ENCODE measurements around the gene KRT27. TPM values are rescaled to one million over a fixed set of nuclear protein-coding genes. Genes with fewer than 3 reads are reported as not detected.

Gene KRT27
- total and polyA plus RNA-seq, 10 of the 15 experiments (the other 5 are each of a cell fraction or from before 2014, with no cell fraction given), result not detected

GRCh38 chr17:40820228-40820838 lies 38.0 kb upstream of the KRT27 start (continued):
- TF ChIP-seq MTA3 (IDR thresholded peaks at IDR 0.05; ENCODE audit: borderline replicate concordance, low read length) (no peak), SMAD1 (IDR thresholded peaks at IDR 0.05; ENCODE audit: low read depth, partially characterized antibody) (no peak), CREM (IDR thresholded peaks at IDR 0.05; ENCODE audit: low read depth) (peak; percentile 37; the same call in 1 of the 2 replicates)

DNA sequence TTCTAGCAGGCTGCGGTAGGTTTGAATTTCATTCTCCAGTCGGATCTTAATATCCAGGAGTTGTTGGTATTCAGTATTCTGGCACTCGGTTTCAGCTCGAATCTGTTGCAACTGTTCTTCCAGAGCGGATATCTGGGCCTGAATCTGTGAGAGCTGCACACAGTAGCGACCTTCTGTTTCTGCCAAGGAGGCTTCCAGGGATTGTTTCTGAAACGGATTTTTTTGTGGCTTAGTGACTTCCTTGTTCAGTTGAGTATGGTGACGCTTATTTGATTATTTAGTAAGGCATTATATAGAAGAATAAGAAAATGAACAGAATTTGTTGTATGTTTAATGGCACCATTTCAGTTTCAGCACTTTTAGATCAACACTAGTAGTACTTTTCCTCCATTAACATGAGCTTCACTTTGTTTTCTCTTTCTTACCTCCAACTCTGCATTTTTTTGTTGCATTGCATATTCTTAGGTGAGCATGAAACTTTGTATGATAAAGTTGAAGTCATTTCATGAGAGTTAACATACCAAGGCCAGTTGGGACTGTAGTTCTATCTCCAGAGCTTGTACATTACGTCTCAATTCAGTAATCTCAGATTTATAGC lies 37.3 kb upstream of the KRT27 start:
- ChIA-PET CTCF (interaction anchor here (1.0 to 3.5 kb wide), 6 partner anchors 92 to 848 kb away, joined by 3 to 14 read pairs (median 6); no protein-coding TSS in a partner anchor), SMC1A (ENCODE audit: uncharacterized antibody, unreplicated experiment) (interaction anchor here (0.9 to 2.2 kb wide), 5 partner anchors 10 to 259 kb away, joined by 3 to 8 read pairs (median 3); no protein-coding TSS in a partner anchor), RAD21 (ENCODE audit: unreplicated experiment) (interaction anchor here (1.0 to 2.0 kb wide), 8 partner anchors 16 to 287 kb away, joined by 3 to 9 read pairs (median 5); no protein-coding TSS in a partner anchor), POLR2A (interaction anchor here (0.6 to 1.1 kb wide), 6 partner anchors 173 to 833 kb away, joined by 3 to 5 read pairs (median 4); partner anchors contain the start of gene TOP2A)
- in situ Hi-C loops (cut with MboI), result no loop called here
- intact Hi-C loops (cut with micrococcal nuclease; ENCODE audit: unreplicated experiment), result no loop called here
- BruUV-seq (replicated peaks), result no TSS peak
- FAIRE-seq (no peak), DNase-seq (ENCODE audit: low read depth, low spot score) (no peak), ATAC-seq (no peak)
- 0 out of 2 replicates have a peak, but pooled peaks have one; percentile 4 for TF ChIP-seq FOXM1 (IDR thresholded peaks at IDR 0.05; ENCODE audit: low read depth, low read length)
- TF ChIP-seq, protein P1, sequence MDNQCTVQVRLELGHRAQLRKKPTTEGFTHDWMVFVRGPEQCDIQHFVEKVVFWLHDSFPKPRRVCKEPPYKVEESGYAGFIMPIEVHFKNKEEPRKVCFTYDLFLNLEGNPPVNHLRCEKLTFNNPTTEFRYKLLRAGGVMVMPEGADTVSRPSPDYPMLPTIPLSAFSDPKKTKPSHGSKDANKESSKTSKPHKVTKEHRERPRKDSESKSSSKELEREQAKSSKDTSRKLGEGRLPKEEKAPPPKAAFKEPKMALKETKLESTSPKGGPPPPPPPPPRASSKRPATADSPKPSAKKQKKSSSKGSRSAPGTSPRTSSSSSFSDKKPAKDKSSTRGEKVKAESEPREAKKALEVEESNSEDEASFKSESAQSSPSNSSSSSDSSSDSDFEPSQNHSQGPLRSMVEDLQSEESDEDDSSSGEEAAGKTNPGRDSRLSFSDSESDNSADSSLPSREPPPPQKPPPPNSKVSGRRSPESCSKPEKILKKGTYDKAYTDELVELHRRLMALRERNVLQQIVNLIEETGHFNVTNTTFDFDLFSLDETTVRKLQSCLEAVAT (IDR thresholded peaks at IDR 0.05), result peak; percentile 83
- TF ChIP-seq STAT1 (conservative IDR thresholded peaks at IDR 0.05), result no peak
- Histone ChIP-seq H4K20me1 (ENCODE audit: control insufficient read depth, insufficient read depth) (no peaks in the 10 kb centered on the region), H3K4me3 (peak overlapping the region; percentile 78), H3K9me3 (replicated peaks; ENCODE audit: control insufficient read depth, insufficient read depth, low read length) (no peaks in the 10 kb centered on the region), H3K27ac (ENCODE audit: control insufficient read depth, insufficient read depth) (peak overlapping the region; percentile 8), H3K79me2 (ENCODE audit: control insufficient read depth, insufficient read depth, low read length) (peaks cover 5% of the 10 kb centered on the region), H3K4me1 (ENCODE audit: control insufficient read depth, insufficient read depth, low read length) (peaks cover 16% of the 10 kb centered on the region), H3K36me3 (ENCODE audit: control insufficient read depth in 2 of 2, insufficient read depth in 2 of 2, low read length in 1 of 2) (peaks cover 0 to 7% of the 10 kb centered on the region in 2 experiments; a peak in 2 of 4 replicates), H3K9ac (ENCODE audit: control insufficient read depth, insufficient read depth, low read length) (no peak overlapping the region; the same call in 1 of the 2 replicates), H2AFZ (ENCODE audit: control insufficient read depth, low read depth, low read length) (peak overlapping the region; percentile 75), H3K27me3 (replicated peaks in 1 of 2; ENCODE audit: control insufficient read depth in 2 of 2, insufficient read depth in 2 of 2, low read length in 1 of 2) (no peaks in the 10 kb centered on the region), H3K4me2 (ENCODE audit: control insufficient read depth, insufficient read depth) (peak overlapping the region; percentile 60)
- WGBS (ENCODE audit: insufficient coverage, insufficient replicate concordance, low lambda C conversion rate, missing lambda C conversion rate), result 63% methylated on average over 9 of the region's 9 CpGs

Data from GM12878 (cell line).